ENCODE measurements around the gene ZSWIM5. TPM values are rescaled to one million over a fixed set of nuclear protein-coding genes. Genes with fewer than 3 reads are reported as not detected.

The ZSWIM5 gene
- total and polyA plus RNA-seq, 2 of the 8 experiments (the other 6 are each of a cell fraction or from before 2014, with no cell fraction given) = 2.5 to 3.9 TPM

- TF ChIP-seq RNF2 (IDR thresholded peaks at IDR 0.05; ENCODE audit: borderline replicate concordance, low read depth, low read length, missing control alignments, poor library complexity, severe bottlenecking) (no peak), SP2 (IDR thresholded peaks at IDR 0.05; ENCODE audit: low read length) (no peak), RBBP5 (IDR thresholded peaks at IDR 0.05; ENCODE audit: borderline replicate concordance, low read depth, low read length) (no peak), POLR2A (IDR thresholded peaks at IDR 0.05; ENCODE audit: control extremely low read depth in 1 of 2, low read depth in 2 of 2, low read length in 2 of 2) (peak in 1 of 2 experiments; percentile 86; a peak in 2 of 3 replicates), SP4 (IDR thresholded peaks at IDR 0.05; ENCODE audit: low read length) (peak; percentile 99), POLR2AphosphoS5 (IDR thresholded peaks at IDR 0.05; ENCODE audit: low read depth, low read length) (peak; percentile 79), SIN3A (conservative IDR thresholded peaks at IDR 0.05 in 1 of 2, IDR thresholded peaks at IDR 0.05 in 1 of 2; ENCODE audit: low read depth in 1 of 2, low read length in 2 of 2) (peak; percentile 97 to 98), GABPA (IDR thresholded peaks at IDR 0.05; ENCODE audit: borderline replicate concordance, insufficient read depth, low read length) (no peak), JUN (IDR thresholded peaks at IDR 0.05; ENCODE audit: low read depth, low read length) (no peak), POU5F1 (IDR thresholded peaks at IDR 0.05; ENCODE audit: low read depth, low read length) (no peak), NRF1 (IDR thresholded peaks at IDR 0.05; ENCODE audit: low read depth, low read length) (no peak), NANOG (IDR thresholded peaks at IDR 0.05; ENCODE audit: insufficient read depth, low read depth, low read length, poor library complexity, severe bottlenecking) (no peak), USF2 (IDR thresholded peaks at IDR 0.05; ENCODE audit: low read length) (peak; percentile 95), RAD21 (IDR thresholded peaks at IDR 0.05 in 1 of 2, conservative IDR thresholded peaks at IDR 0.05 in 1 of 2; ENCODE audit: low read depth in 2 of 2, low read length in 2 of 2) (no peak; a peak in 1 of 4 replicates), TAF7 (optimal IDR thresholded peaks at IDR 0.05; ENCODE audit: borderline replicate concordance, low read depth, low read length) (peak; percentile 81)
- TF ChIP-seq, protein P1, sequence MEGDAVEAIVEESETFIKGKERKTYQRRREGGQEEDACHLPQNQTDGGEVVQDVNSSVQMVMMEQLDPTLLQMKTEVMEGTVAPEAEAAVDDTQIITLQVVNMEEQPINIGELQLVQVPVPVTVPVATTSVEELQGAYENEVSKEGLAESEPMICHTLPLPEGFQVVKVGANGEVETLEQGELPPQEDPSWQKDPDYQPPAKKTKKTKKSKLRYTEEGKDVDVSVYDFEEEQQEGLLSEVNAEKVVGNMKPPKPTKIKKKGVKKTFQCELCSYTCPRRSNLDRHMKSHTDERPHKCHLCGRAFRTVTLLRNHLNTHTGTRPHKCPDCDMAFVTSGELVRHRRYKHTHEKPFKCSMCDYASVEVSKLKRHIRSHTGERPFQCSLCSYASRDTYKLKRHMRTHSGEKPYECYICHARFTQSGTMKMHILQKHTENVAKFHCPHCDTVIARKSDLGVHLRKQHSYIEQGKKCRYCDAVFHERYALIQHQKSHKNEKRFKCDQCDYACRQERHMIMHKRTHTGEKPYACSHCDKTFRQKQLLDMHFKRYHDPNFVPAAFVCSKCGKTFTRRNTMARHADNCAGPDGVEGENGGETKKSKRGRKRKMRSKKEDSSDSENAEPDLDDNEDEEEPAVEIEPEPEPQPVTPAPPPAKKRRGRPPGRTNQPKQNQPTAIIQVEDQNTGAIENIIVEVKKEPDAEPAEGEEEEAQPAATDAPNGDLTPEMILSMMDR (IDR thresholded peaks at IDR 0.05; ENCODE audit: control extremely low read depth in 1 of 3, insufficient read depth in 1 of 3, low read depth in 1 of 3, low read length in 3 of 3) = no peak
Observed at GRCh38 chr1:45011837-45012638, 194.4 kb downstream of the ZSWIM5 start, which contains the start of gene UROD (continued).
